ENCODE results near the gene FAM83D. TPM values are rescaled to one million over a fixed set of nuclear protein-coding genes. Genes with fewer than 3 reads are reported as not detected.
A peak's percentile ranks its signal among the peaks of the same experiment; 100 is the strongest.

The FAM83D gene
- total and polyA plus RNA-seq, 2 experiments from 2014 or later: 33.3 to 91.3 TPM

DNA sequence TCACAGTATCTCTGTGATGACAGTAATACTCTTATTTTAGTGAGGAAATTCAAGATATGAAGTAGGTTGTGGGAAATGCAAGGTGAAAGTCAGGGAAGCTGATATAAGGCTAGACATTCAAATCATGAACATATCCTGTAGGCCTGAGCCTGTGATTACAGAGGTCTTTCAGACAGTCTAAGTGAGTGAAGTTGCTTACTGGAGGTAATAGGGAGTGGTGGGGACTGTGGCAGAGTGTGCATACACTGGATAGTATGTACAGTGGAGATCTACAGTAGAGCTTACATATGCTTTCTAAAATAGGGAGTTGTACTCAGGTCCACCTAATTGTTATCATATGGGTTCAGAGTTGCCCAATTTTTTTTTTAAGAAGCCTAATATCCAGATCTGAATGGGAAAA, 39.0 kb downstream of the FAM83D start (continued):
- TF ChIP-seq, protein P1, sequence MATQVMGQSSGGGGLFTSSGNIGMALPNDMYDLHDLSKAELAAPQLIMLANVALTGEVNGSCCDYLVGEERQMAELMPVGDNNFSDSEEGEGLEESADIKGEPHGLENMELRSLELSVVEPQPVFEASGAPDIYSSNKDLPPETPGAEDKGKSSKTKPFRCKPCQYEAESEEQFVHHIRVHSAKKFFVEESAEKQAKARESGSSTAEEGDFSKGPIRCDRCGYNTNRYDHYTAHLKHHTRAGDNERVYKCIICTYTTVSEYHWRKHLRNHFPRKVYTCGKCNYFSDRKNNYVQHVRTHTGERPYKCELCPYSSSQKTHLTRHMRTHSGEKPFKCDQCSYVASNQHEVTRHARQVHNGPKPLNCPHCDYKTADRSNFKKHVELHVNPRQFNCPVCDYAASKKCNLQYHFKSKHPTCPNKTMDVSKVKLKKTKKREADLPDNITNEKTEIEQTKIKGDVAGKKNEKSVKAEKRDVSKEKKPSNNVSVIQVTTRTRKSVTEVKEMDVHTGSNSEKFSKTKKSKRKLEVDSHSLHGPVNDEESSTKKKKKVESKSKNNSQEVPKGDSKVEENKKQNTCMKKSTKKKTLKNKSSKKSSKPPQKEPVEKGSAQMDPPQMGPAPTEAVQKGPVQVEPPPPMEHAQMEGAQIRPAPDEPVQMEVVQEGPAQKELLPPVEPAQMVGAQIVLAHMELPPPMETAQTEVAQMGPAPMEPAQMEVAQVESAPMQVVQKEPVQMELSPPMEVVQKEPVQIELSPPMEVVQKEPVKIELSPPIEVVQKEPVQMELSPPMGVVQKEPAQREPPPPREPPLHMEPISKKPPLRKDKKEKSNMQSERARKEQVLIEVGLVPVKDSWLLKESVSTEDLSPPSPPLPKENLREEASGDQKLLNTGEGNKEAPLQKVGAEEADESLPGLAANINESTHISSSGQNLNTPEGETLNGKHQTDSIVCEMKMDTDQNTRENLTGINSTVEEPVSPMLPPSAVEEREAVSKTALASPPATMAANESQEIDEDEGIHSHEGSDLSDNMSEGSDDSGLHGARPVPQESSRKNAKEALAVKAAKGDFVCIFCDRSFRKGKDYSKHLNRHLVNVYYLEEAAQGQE (IDR thresholded peaks at IDR 0.05; ENCODE audit: unreplicated experiment): no peak
- TF ChIP-seq EZH2 (IDR thresholded peaks at IDR 0.05; ENCODE audit: low read depth, unreplicated experiment) (no peak), POLR2AphosphoS5 (IDR thresholded peaks at IDR 0.05; ENCODE audit: low read depth) (no peak), JUNB (IDR thresholded peaks at IDR 0.05; ENCODE audit: unreplicated experiment) (no peak), STAT1 (IDR thresholded peaks at IDR 0.05; ENCODE audit: unreplicated experiment) (no peak), ZNF114 (CRISPR knock-in tag; IDR thresholded peaks at IDR 0.05) (no peak)

GRCh38 chr20:38968090-38968489, 41.9 kb downstream of the FAM83D start:
- Histone ChIP-seq H3K9me2 (ENCODE audit: insufficient read depth) (no peaks in the 10 kb centered on the region), H2AFZ (no peak overlapping the region), H3K27ac (ENCODE audit: low read depth) (no peak overlapping the region), H3K36me3 (ENCODE audit: insufficient read depth) (peaks cover 31% of the 10 kb centered on the region), H3K79me2 (replicated peaks; ENCODE audit: insufficient read depth) (peaks cover 69% of the 10 kb centered on the region), H3K4me1 (ENCODE audit: insufficient read depth) (0 out of 2 replicates have a peak, but pooled peaks cover 3% of the 10 kb centered on the region), H4K20me1 (replicated peaks; ENCODE audit: insufficient read depth) (peaks cover 3% of the 10 kb centered on the region), H3K4me3 (no peak overlapping the region), H3K27me3 (ENCODE audit: insufficient read depth) (no peaks in the 10 kb centered on the region), H3K4me2 (no peak overlapping the region), H3F3A (replicated peaks; ENCODE audit: low read depth) (no peaks in the 10 kb centered on the region)
- peaks cover 2% of the 10 kb centered on the region for H3K27me3 Mint-ChIP-seq (ENCODE audit: insufficient read depth, low read depth, poor library complexity)
- TF ChIP-seq ZNF114 (CRISPR knock-in tag; IDR thresholded peaks at IDR 0.05): no peak
- TF ChIP-seq JUNB (IDR thresholded peaks at IDR 0.05; ENCODE audit: unreplicated experiment): no peak
- TF ChIP-seq STAT1 (IDR thresholded peaks at IDR 0.05; ENCODE audit: unreplicated experiment): no peak
- peaks cover 26% of the 10 kb centered on the region for H3K36me3 Mint-ChIP-seq (ENCODE audit: low read depth)
- H3K9me3 Mint-ChIP-seq: no peaks in the 10 kb centered on the region
- peak overlapping the region; percentile 51; the same call in 1 of the 2 replicates for H3K27ac Mint-ChIP-seq
- DNase-seq (ENCODE audit: low spot score): no peak
- peaks cover 1% of the 10 kb centered on the region; the same call in 2 of the 3 replicates for H3K4me1 Mint-ChIP-seq
- ATAC-seq: no peak
- no peak overlapping the region for H3K4me3 Mint-ChIP-seq

DNA sequence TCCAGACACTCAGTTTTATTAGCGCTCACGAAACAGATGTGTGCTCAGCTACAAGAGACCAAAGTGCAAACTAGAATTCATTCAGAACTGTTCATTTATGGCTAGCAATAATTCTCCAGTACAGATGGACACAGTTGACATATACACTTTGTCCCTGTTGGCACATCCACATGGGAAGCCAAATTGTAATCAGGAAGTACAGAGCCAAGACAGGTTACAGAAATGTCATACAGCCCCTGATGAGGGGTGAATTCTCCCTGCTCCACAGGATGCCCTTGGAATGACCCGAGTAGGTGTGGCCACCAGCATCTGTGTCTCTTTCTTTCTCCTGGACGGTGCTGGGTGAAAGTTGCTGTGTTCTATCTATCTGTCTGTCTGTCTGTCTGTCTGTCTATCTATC, 43.5 kb downstream of the FAM83D start:
- no peak for DNase-seq (ENCODE audit: low spot score)
- Mint-ChIP-seq H3K27ac (no peak overlapping the region), H3K9me3 (no peaks in the 10 kb centered on the region), H3K4me1 (no peaks in the 10 kb centered on the region; the same call in 2 of the 3 replicates), H3K27me3 (ENCODE audit: insufficient read depth, low read depth, poor library complexity) (peaks cover 2% of the 10 kb centered on the region), H3K36me3 (ENCODE audit: low read depth) (peaks cover 26% of the 10 kb centered on the region), H3K4me3 (no peak overlapping the region)
- peaks cover 10% of the 10 kb centered on the region for H4K20me1 ChIP-seq (replicated peaks; ENCODE audit: insufficient read depth)
- no peaks in the 10 kb centered on the region for H3K27me3 ChIP-seq (ENCODE audit: insufficient read depth)
- no peaks in the 10 kb centered on the region for H3K9me2 ChIP-seq (ENCODE audit: insufficient read depth)
- no peak for ATAC-seq
- H3K79me2 ChIP-seq (replicated peaks; ENCODE audit: insufficient read depth): peaks cover 61% of the 10 kb centered on the region
- no peaks in the 10 kb centered on the region for H3K4me1 ChIP-seq (ENCODE audit: insufficient read depth)
- H3K4me3 ChIP-seq: no peak overlapping the region
- H3K36me3 ChIP-seq (ENCODE audit: insufficient read depth): peaks cover 39% of the 10 kb centered on the region
- H3F3A ChIP-seq (replicated peaks; ENCODE audit: low read depth): no peaks in the 10 kb centered on the region
- H2AFZ ChIP-seq: no peak overlapping the region
- H3K4me2 ChIP-seq: no peak overlapping the region
- H3K27ac ChIP-seq (ENCODE audit: low read depth): no peak overlapping the region
- TF ChIP-seq, protein P2, sequence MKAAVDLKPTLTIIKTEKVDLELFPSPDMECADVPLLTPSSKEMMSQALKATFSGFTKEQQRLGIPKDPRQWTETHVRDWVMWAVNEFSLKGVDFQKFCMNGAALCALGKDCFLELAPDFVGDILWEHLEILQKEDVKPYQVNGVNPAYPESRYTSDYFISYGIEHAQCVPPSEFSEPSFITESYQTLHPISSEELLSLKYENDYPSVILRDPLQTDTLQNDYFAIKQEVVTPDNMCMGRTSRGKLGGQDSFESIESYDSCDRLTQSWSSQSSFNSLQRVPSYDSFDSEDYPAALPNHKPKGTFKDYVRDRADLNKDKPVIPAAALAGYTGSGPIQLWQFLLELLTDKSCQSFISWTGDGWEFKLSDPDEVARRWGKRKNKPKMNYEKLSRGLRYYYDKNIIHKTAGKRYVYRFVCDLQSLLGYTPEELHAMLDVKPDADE (IDR thresholded peaks at IDR 0.05): no peak
- no peak for TF ChIP-seq ZNF462 (CRISPR knock-in tag; IDR thresholded peaks at IDR 0.05)

All from GM23338 (cell line).